Measurements from ENCODE around the gene POLR2F. TPM values are rescaled to one million over a fixed set of nuclear protein-coding genes. Genes with fewer than 3 reads are reported as not detected.
"Not testable (repeated sequence)": the region's sequence is repeated elsewhere in the genome, so short reads cannot be mapped to it uniquely, and the experiment has no call there.

The POLR2F gene
- total RNA-seq, 1 donor from 2014 or later, result 23.7 TPM

- H3K36me3 ChIP-seq (ENCODE audit: control insufficient read depth, insufficient read depth, low read length), result peaks cover 44% of the 10 kb centered on the region
- FAIRE-seq, result no peak
- H3K27me3 ChIP-seq (ENCODE audit: control insufficient read depth, insufficient read depth, low read length), result no peaks in the 10 kb centered on the region
- TF ChIP-seq CTCF (IDR thresholded peaks at IDR 0.05; ENCODE audit: insufficient read depth, low read length, severe bottlenecking), result no peak
- no peak for DNase-seq (ENCODE audit: low read depth)
- no peak overlapping the region for H3K4me3 ChIP-seq (ENCODE audit: low read depth, low read length)
Measured at GRCh38 chr22:37942133-37942532, 11.4 kb upstream of the POLR2F start.

GRCh38 chr22:37943136-37943824 lies 10.2 kb upstream of the POLR2F start:
- H3K27me3 ChIP-seq (ENCODE audit: control insufficient read depth, insufficient read depth, low read length), result no peaks in the 10 kb centered on the region
- peaks cover 37% of the 10 kb centered on the region for H3K36me3 ChIP-seq (ENCODE audit: control insufficient read depth, insufficient read depth, low read length)
- no peak for DNase-seq (ENCODE audit: low read depth)
- no peak for TF ChIP-seq CTCF (IDR thresholded peaks at IDR 0.05; ENCODE audit: insufficient read depth, low read length, severe bottlenecking)
- no peak for FAIRE-seq
- H3K4me3 ChIP-seq (ENCODE audit: low read depth, low read length), result no peak overlapping the region

- no peak for TF ChIP-seq CTCF (IDR thresholded peaks at IDR 0.05; ENCODE audit: insufficient read depth, low read length, severe bottlenecking)
- H3K27me3 ChIP-seq (ENCODE audit: control insufficient read depth, insufficient read depth, low read length), result no peaks in the 10 kb centered on the region
- DNase-seq (ENCODE audit: low read depth) (no peak), FAIRE-seq (no peak)
- peaks cover 33% of the 10 kb centered on the region for H3K36me3 ChIP-seq (ENCODE audit: control insufficient read depth, insufficient read depth, low read length)
- no peak overlapping the region for H3K4me3 ChIP-seq (ENCODE audit: low read depth, low read length)
Measured at GRCh38 chr22:37943825-37944198, 9.7 kb upstream of the POLR2F start.

GRCh38 chr22:37944423-37944822 lies 9.1 kb upstream of the POLR2F start:
- H3K27me3 ChIP-seq (ENCODE audit: control insufficient read depth, insufficient read depth, low read length); DNase-seq (ENCODE audit: low read depth); H3K4me3 ChIP-seq (ENCODE audit: low read depth, low read length); FAIRE-seq: not testable (repeated sequence)
- H3K36me3 ChIP-seq (ENCODE audit: control insufficient read depth, insufficient read depth, low read length), result peaks cover 29% of the 10 kb centered on the region

- not testable (repeated sequence) for FAIRE-seq; H3K27me3 ChIP-seq (ENCODE audit: control insufficient read depth, insufficient read depth, low read length)
Measured at GRCh38 chr22:37947142-37947795, 6.2 kb upstream of the POLR2F start.

GRCh38 chr22:37951305-37951704 lies 2.2 kb upstream of the POLR2F start:
- no peak overlapping the region for H3K4me3 ChIP-seq (ENCODE audit: low read depth, low read length)
- DNase-seq (ENCODE audit: low read depth) (peak; percentile 32), FAIRE-seq (no peak)
- H3K36me3 ChIP-seq (ENCODE audit: control insufficient read depth, insufficient read depth, low read length), result no peaks in the 10 kb centered on the region
- no peak for TF ChIP-seq CTCF (IDR thresholded peaks at IDR 0.05; ENCODE audit: insufficient read depth, low read length, severe bottlenecking)
- H3K27me3 ChIP-seq (ENCODE audit: control insufficient read depth, insufficient read depth, low read length), result no peaks in the 10 kb centered on the region

More at GRCh38 chr22:37947142-37947795, 6.2 kb upstream of the POLR2F start:
- not testable (repeated sequence) for DNase-seq (ENCODE audit: low read depth); H3K36me3 ChIP-seq (ENCODE audit: control insufficient read depth, insufficient read depth, low read length); H3K4me3 ChIP-seq (ENCODE audit: low read depth, low read length)

GRCh38 chr22:37952629-37953028 lies 870 bp upstream of the POLR2F start:
- peak overlapping the region; percentile 92 for H3K4me3 ChIP-seq (ENCODE audit: low read depth, low read length)
- H3K27me3 ChIP-seq (ENCODE audit: control insufficient read depth, insufficient read depth, low read length); FAIRE-seq; DNase-seq (ENCODE audit: low read depth): not testable (repeated sequence)
- H3K36me3 ChIP-seq (ENCODE audit: control insufficient read depth, insufficient read depth, low read length), result peaks cover 11% of the 10 kb centered on the region

Measured in bronchial epithelial cell (primary cell).